ENCODE measurements around the gene NRCAM. TPM values are rescaled to one million over a fixed set of nuclear protein-coding genes. Genes with fewer than 3 reads are reported as not detected.

The NRCAM gene
- total and polyA plus RNA-seq, 4 donors: 0.17 to 3.2 (median 0.64) TPM

DNA sequence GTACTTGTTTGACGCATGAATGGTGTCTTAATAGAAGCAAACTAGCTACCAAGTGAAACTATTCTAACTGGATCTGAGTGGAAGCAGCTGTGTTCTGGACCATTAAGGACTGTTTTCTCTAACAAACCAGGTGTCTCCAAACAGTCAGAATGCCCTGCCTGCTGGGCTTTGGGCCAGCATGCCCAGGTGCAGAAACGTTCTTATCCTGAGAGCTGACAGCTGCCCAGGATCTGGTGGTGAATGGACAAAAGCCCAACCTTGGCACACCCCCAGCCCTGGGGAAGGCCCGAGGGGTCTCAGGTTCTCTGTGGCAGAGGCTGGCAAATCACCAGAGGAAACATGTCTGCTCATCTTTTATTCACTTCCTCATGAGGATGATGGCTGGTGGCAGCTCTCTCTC is 277.8 kb downstream of the NRCAM start:
- TF ChIP-seq JUND (IDR thresholded peaks at IDR 0.05) (no peak), RXRA (IDR thresholded peaks at IDR 0.05) (no peak), HNF4G (IDR thresholded peaks at IDR 0.05) (no peak), TAF1 (conservative IDR thresholded peaks at IDR 0.05) (no peak), HNF4A (conservative IDR thresholded peaks at IDR 0.05) (no peak), FOXA2 (IDR thresholded peaks at IDR 0.05) (no peak), EGR1 (IDR thresholded peaks at IDR 0.05; ENCODE audit: low read depth in 2 of 2) (no peak), YY1 (IDR thresholded peaks at IDR 0.05) (no peak), GABPA (IDR thresholded peaks at IDR 0.05 in 1 of 2, conservative IDR thresholded peaks at IDR 0.05 in 1 of 2) (no peak)
- TF ChIP-seq, protein P1, sequence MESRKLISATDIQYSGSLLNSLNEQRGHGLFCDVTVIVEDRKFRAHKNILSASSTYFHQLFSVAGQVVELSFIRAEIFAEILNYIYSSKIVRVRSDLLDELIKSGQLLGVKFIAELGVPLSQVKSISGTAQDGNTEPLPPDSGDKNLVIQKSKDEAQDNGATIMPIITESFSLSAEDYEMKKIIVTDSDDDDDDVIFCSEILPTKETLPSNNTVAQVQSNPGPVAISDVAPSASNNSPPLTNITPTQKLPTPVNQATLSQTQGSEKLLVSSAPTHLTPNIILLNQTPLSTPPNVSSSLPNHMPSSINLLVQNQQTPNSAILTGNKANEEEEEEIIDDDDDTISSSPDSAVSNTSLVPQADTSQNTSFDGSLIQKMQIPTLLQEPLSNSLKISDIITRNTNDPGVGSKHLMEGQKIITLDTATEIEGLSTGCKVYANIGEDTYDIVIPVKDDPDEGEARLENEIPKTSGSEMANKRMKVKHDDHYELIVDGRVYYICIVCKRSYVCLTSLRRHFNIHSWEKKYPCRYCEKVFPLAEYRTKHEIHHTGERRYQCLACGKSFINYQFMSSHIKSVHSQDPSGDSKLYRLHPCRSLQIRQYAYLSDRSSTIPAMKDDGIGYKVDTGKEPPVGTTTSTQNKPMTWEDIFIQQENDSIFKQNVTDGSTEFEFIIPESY (IDR thresholded peaks at IDR 0.05): no peak
- TF ChIP-seq, protein P2, sequence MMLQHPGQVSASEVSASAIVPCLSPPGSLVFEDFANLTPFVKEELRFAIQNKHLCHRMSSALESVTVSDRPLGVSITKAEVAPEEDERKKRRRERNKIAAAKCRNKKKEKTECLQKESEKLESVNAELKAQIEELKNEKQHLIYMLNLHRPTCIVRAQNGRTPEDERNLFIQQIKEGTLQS (IDR thresholded peaks at IDR 0.05): no peak
- TF ChIP-seq, protein P3, sequence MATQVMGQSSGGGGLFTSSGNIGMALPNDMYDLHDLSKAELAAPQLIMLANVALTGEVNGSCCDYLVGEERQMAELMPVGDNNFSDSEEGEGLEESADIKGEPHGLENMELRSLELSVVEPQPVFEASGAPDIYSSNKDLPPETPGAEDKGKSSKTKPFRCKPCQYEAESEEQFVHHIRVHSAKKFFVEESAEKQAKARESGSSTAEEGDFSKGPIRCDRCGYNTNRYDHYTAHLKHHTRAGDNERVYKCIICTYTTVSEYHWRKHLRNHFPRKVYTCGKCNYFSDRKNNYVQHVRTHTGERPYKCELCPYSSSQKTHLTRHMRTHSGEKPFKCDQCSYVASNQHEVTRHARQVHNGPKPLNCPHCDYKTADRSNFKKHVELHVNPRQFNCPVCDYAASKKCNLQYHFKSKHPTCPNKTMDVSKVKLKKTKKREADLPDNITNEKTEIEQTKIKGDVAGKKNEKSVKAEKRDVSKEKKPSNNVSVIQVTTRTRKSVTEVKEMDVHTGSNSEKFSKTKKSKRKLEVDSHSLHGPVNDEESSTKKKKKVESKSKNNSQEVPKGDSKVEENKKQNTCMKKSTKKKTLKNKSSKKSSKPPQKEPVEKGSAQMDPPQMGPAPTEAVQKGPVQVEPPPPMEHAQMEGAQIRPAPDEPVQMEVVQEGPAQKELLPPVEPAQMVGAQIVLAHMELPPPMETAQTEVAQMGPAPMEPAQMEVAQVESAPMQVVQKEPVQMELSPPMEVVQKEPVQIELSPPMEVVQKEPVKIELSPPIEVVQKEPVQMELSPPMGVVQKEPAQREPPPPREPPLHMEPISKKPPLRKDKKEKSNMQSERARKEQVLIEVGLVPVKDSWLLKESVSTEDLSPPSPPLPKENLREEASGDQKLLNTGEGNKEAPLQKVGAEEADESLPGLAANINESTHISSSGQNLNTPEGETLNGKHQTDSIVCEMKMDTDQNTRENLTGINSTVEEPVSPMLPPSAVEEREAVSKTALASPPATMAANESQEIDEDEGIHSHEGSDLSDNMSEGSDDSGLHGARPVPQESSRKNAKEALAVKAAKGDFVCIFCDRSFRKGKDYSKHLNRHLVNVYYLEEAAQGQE (IDR thresholded peaks at IDR 0.05): no peak
- TF ChIP-seq, protein P4, sequence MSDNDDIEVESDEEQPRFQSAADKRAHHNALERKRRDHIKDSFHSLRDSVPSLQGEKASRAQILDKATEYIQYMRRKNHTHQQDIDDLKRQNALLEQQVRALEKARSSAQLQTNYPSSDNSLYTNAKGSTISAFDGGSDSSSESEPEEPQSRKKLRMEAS (IDR thresholded peaks at IDR 0.05): no peak
- no peak overlapping the region for H3K27ac ChIP-seq (ENCODE audit: low read depth in 1 of 2, low read length in 2 of 2)
- no peaks in the 10 kb centered on the region for H3K9me3 ChIP-seq (ENCODE audit: control insufficient read depth in 4 of 4, low read length in 3 of 4)
- H3K27me3 ChIP-seq (ENCODE audit: control insufficient read depth in 4 of 4, insufficient read depth in 4 of 4, low read length in 3 of 4): no peaks in the 10 kb centered on the region
- H3K4me3 ChIP-seq (ENCODE audit: low read depth in 1 of 3, low read length in 3 of 3): no peak overlapping the region
- H3K4me1 ChIP-seq (ENCODE audit: control insufficient read depth in 4 of 4, insufficient read depth in 4 of 4, low read length in 3 of 4): no peaks in the 10 kb centered on the region
- 56% methylated on average over 3 of the region's 3 CpGs for WGBS
- no peak for DNase-seq (ENCODE audit: low spot score)
- no peaks in the 10 kb centered on the region for H3K36me3 ChIP-seq (ENCODE audit: control insufficient read depth in 4 of 4, insufficient read depth in 3 of 4, low read depth in 1 of 4, low read length in 3 of 4)
- H3K9ac ChIP-seq (ENCODE audit: low read depth in 1 of 2, low read length in 2 of 2): no peak overlapping the region

DNA sequence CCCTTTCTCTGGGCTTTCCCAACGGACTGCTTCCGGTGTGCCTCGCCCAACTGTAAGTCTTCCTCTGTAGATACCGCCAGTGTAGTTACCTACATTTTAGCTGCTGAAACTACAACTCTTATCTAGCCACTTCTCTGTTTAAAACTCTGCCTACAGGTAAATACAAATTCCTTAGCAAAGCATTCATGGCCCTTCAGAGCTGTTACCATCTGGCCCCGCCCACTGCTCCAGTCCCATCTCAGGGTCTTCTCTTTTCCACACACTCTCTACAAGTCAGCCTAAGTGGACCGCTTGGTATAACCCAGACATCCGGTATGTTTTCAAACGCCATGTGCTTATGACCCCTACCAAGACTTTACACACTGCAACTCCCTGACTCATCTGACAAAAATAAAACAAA is 285.1 kb downstream of the NRCAM start:
- no peak overlapping the region for H3K9ac ChIP-seq (ENCODE audit: low read depth in 1 of 2, low read length in 2 of 2)
- H3K4me1 ChIP-seq (ENCODE audit: control insufficient read depth in 4 of 4, insufficient read depth in 4 of 4, low read length in 3 of 4): no peaks in the 10 kb centered on the region
- no peak overlapping the region for H3K4me3 ChIP-seq (ENCODE audit: low read depth in 1 of 3, low read length in 3 of 3)
- 95% methylated on average over 8 of the region's 8 CpGs for WGBS
- H3K36me3 ChIP-seq (ENCODE audit: control insufficient read depth in 4 of 4, insufficient read depth in 3 of 4, low read depth in 1 of 4, low read length in 3 of 4): no peaks in the 10 kb centered on the region
- DNase-seq (ENCODE audit: low spot score): no peak
- no peak overlapping the region for H3K27ac ChIP-seq (ENCODE audit: low read depth in 1 of 2, low read length in 2 of 2)
- TF ChIP-seq, protein P5, sequence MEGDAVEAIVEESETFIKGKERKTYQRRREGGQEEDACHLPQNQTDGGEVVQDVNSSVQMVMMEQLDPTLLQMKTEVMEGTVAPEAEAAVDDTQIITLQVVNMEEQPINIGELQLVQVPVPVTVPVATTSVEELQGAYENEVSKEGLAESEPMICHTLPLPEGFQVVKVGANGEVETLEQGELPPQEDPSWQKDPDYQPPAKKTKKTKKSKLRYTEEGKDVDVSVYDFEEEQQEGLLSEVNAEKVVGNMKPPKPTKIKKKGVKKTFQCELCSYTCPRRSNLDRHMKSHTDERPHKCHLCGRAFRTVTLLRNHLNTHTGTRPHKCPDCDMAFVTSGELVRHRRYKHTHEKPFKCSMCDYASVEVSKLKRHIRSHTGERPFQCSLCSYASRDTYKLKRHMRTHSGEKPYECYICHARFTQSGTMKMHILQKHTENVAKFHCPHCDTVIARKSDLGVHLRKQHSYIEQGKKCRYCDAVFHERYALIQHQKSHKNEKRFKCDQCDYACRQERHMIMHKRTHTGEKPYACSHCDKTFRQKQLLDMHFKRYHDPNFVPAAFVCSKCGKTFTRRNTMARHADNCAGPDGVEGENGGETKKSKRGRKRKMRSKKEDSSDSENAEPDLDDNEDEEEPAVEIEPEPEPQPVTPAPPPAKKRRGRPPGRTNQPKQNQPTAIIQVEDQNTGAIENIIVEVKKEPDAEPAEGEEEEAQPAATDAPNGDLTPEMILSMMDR (IDR thresholded peaks at IDR 0.05; ENCODE audit: low read depth, low read length, missing input control): no peak
- no peaks in the 10 kb centered on the region for H3K9me3 ChIP-seq (ENCODE audit: control insufficient read depth in 4 of 4, low read length in 3 of 4)
- H3K27me3 ChIP-seq (ENCODE audit: control insufficient read depth in 4 of 4, insufficient read depth in 4 of 4, low read length in 3 of 4): no peaks in the 10 kb centered on the region

All from liver (tissue), 9 donors.